ENCODE results near the gene MYO15A.
"Not testable (repeated sequence)": the region's sequence is repeated elsewhere in the genome, so short reads cannot be mapped to it uniquely, and the experiment has no call there.

MYO15A gene

GRCh38 chr17:18201108-18201507, 92.6 kb downstream of the MYO15A start:
- no peak for TF ChIP-seq CTCF (conservative IDR thresholded peaks at IDR 0.05; ENCODE audit: low read depth, low read length)
- DNase-seq (ENCODE audit: low read depth): no peak
- H3K4me3 ChIP-seq (ENCODE audit: low read length): no peak overlapping the region

GRCh38 chr17:18203308-18203707, 94.8 kb downstream of the MYO15A start:
- no peak overlapping the region for H3K4me3 ChIP-seq (ENCODE audit: low read length)
- TF ChIP-seq CTCF (conservative IDR thresholded peaks at IDR 0.05; ENCODE audit: low read depth, low read length): no peak
- DNase-seq (ENCODE audit: low read depth): no peak

- no peak for DNase-seq (ENCODE audit: low read depth)
- no peak for TF ChIP-seq CTCF (conservative IDR thresholded peaks at IDR 0.05; ENCODE audit: low read depth, low read length)
- H3K4me3 ChIP-seq (ENCODE audit: low read length): no peak overlapping the region
These were observed 97.3 kb downstream of the MYO15A start for GRCh38 chr17:18205861-18206260.

DNA sequence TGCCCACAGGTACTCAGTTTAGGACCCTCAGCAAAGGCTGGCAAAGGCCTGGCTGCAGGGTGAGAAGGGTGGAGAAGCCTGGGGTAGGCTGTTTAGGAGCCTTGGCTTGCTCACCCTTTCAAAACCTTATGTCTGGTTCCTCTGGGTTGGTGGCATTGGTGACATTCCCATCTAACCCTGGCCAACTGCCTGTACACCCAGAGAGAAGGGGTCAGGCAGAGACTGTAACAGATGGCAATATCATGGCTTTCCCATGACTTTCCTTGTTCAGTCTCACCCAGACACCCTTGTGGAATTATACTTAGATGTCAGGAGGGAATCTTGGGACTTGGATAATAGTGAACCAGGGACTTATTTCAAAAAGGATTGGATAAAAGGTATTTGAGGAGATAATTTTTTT, 98.4 kb downstream of the MYO15A start:
- TF ChIP-seq CTCF (conservative IDR thresholded peaks at IDR 0.05; ENCODE audit: low read depth, low read length): no peak
- no peak for DNase-seq (ENCODE audit: low read depth)

DNA sequence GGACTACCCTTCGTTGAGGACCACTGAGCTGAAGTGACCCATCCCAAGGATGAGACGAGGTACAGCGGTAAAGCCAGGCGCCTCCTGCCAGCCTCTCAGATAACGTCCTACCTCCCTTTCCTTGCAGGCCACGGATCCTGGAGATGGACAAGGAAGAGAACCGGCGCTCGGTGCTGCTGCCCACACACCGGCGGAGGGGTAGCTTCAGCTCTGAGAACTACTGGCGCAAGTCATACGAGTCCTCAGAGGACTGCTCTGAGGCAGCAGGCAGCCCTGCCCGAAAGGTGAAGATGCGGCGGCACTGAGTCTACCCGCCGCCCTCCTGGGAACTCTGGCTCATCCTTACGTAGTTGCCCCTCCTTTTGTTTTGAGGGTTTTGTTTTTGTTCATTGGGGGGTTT, 99.5 kb downstream of the MYO15A start:
- H3K4me3 ChIP-seq (ENCODE audit: low read length): no peak overlapping the region
- no peak for DNase-seq (ENCODE audit: low read depth)
- no peak for TF ChIP-seq CTCF (conservative IDR thresholded peaks at IDR 0.05; ENCODE audit: low read depth, low read length)

More for the DNA sequence above, 98.4 kb downstream of the MYO15A start:
- H3K4me3 ChIP-seq (ENCODE audit: low read length): no peak overlapping the region

DNA sequence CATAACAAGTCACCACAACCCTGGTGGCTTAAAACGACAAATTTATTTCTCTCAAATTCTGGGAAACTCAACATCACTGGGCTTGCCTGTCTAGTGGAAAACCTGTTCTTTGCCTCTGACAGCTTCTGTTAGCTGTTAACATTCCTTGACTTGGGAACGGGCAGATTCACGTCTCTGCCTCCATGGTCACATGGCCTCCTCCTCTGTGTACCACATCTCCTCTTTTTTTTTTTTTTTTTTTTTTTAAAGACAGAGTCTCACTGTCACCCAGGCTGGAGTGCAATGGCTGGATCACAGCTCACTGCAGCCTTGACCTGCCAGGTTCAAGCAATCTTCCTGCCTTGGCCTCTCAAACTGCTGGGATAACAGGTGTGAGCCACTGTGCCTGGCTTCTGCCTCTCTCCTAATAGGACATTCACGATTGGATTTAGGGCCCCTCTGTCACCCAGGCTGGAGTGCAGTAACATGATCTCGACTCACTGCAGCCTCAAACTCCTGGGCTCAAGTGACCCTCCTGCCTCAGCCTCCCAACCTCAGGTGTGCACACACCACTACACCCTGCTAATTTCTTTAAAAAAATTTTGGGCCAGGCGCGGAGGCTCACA, 105.2 kb downstream of the MYO15A start:
- DNase-seq (ENCODE audit: low read depth): no peak
- H3K4me3 ChIP-seq (ENCODE audit: low read length): no peak overlapping the region
- TF ChIP-seq CTCF (conservative IDR thresholded peaks at IDR 0.05; ENCODE audit: low read depth, low read length): no peak

DNA sequence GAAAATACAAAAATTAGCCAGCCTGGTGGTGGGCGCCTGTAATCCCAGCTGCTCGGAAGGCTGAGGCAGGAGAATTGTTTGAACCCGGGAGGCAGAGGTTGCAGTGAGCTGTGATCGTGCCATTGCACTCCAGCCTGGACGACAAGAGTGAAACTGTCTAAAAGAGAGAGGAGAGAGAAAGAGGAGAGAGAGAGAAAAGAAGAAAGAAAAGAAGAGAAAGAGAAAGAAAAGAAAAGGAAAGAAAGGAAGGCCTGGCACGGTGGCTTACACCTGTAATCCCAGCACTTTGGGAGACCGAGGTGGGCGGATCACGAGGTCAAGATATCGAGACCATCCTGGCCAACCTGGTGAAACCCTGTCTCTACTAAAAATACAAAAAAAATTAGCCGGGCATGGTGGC, 108.3 kb downstream of the MYO15A start:
- not testable (repeated sequence) for H3K4me3 ChIP-seq (ENCODE audit: low read length); DNase-seq (ENCODE audit: low read depth)

All from retinal pigment epithelial cell (primary cell).